ENCODE data around the gene TSEN34. TPM values are rescaled to one million over a fixed set of nuclear protein-coding genes. Genes with fewer than 3 reads are reported as not detected.

Gene TSEN34
- total RNA-seq, 1 donor from 2014 or later, result 27.8 TPM

GRCh38 chr19:54156953-54157352 is 34.2 kb upstream of the TSEN34 start:
- no peak for TF ChIP-seq CTCF (IDR thresholded peaks at IDR 0.05; ENCODE audit: unreplicated experiment)
- Mint-ChIP-seq H3K36me3 (ENCODE audit: low read depth, unreplicated experiment) (peaks cover 21% of the 10 kb centered on the region), H3K27ac (ENCODE audit: unreplicated experiment) (no peak overlapping the region), H3K4me3 (ENCODE audit: unreplicated experiment) (peak overlapping the region; percentile 31), H3K27me3 (ENCODE audit: unreplicated experiment) (peaks cover 21% of the 10 kb centered on the region), H3K9me3 (ENCODE audit: unreplicated experiment) (no peaks in the 10 kb centered on the region), H3K4me1 (ENCODE audit: unreplicated experiment) (peaks cover 21% of the 10 kb centered on the region)
- no peak for DNase-seq (ENCODE audit: low spot score)

- H3K27ac Mint-ChIP-seq (ENCODE audit: unreplicated experiment), result peak overlapping the region; percentile 95
- TF ChIP-seq CTCF (IDR thresholded peaks at IDR 0.05; ENCODE audit: unreplicated experiment), result no peak
- H3K4me1 Mint-ChIP-seq (ENCODE audit: unreplicated experiment), result peaks cover 20% of the 10 kb centered on the region
- H3K36me3 Mint-ChIP-seq (ENCODE audit: low read depth, unreplicated experiment), result peaks cover 20% of the 10 kb centered on the region
- H3K4me3 Mint-ChIP-seq (ENCODE audit: unreplicated experiment), result peak overlapping the region; percentile 99
- H3K27me3 Mint-ChIP-seq (ENCODE audit: unreplicated experiment), result peaks cover 28% of the 10 kb centered on the region
- no peaks in the 10 kb centered on the region for H3K9me3 Mint-ChIP-seq (ENCODE audit: unreplicated experiment)
- DNase-seq (ENCODE audit: low spot score), result no peak
Measured at GRCh38 chr19:54158812-54159351, 32.2 kb upstream of the TSEN34 start.

- no peak for TF ChIP-seq CTCF (IDR thresholded peaks at IDR 0.05; ENCODE audit: unreplicated experiment)
- no peaks in the 10 kb centered on the region for H3K9me3 Mint-ChIP-seq (ENCODE audit: unreplicated experiment)
- peaks cover 20% of the 10 kb centered on the region for H3K36me3 Mint-ChIP-seq (ENCODE audit: low read depth, unreplicated experiment)
- peaks cover 26% of the 10 kb centered on the region for H3K27me3 Mint-ChIP-seq (ENCODE audit: unreplicated experiment)
- peak within 1 kb of the TSS; percentile 98 for H3K27ac Mint-ChIP-seq (ENCODE audit: unreplicated experiment)
- peak; percentile 94 for DNase-seq (ENCODE audit: low spot score)
- H3K4me3 Mint-ChIP-seq (ENCODE audit: unreplicated experiment), result peak within 1 kb of the TSS; percentile 99
- peaks cover 17% of the 10 kb centered on the region for H3K4me1 Mint-ChIP-seq (ENCODE audit: unreplicated experiment)
Measured at GRCh38 chr19:54159352-54160181, 31.5 kb upstream of the TSEN34 start, which contains the start of gene LENG1. Gene LENG1 (minus strand): TSS chr19:54159721. CDS start chr19:54159695, 26 bp downstream.

GRCh38 chr19:54160182-54160811 is 30.8 kb upstream of the TSEN34 start:
- Mint-ChIP-seq H3K4me1 (ENCODE audit: unreplicated experiment) (peaks cover 15% of the 10 kb centered on the region), H3K27me3 (ENCODE audit: unreplicated experiment) (peaks cover 27% of the 10 kb centered on the region), H3K36me3 (ENCODE audit: low read depth, unreplicated experiment) (peaks cover 21% of the 10 kb centered on the region), H3K27ac (ENCODE audit: unreplicated experiment) (peak overlapping the region; percentile 98), H3K4me3 (ENCODE audit: unreplicated experiment) (peak overlapping the region; percentile 99), H3K9me3 (ENCODE audit: unreplicated experiment) (no peaks in the 10 kb centered on the region)
- no peak for TF ChIP-seq CTCF (IDR thresholded peaks at IDR 0.05; ENCODE audit: unreplicated experiment)
- no peak for DNase-seq (ENCODE audit: low spot score)

Data from endothelial cell (in vitro differentiated cells).